K562 (cell line): ENCODE data around the gene GABRD. TPM values are rescaled to one million over a fixed set of nuclear protein-coding genes. Genes with fewer than 3 reads are reported as not detected.

Source experiments
- ATAC-seq: fragments of 200-7000 bp; cut with Tn5 transposase; 3 replicates; pipeline ENCODE4 v1.9.1; 2020; ENCODE audit warnings: moderate library complexity
- BruUV-seq: library from RNA; stranded (reverse); fragments of 400-500 nt; replicated peaks from 2 replicates; lab custom pipeline; 2021; lab: Mats Ljungman, UMichigan
- CTCF ChIA-PET: fragments of 300-600 bp; formaldehyde crosslinking; extraction: SDS; loops from one replicate; lab custom pipeline; 2021; ENCODE audit warnings: low intra/inter-chr PET ratio; lab: Yijun Ruan, JAX
- POLR2A ChIA-PET: fragments of 300-600, 350-650 bp; sonication (Branson Sonifier 250); formaldehyde crosslinking; extraction: SDS; loops from one replicate; lab custom pipeline; 2021; ENCODE audit warnings: antibody characterized with exemption, inconsistent platforms; lab: Yijun Ruan, JAX
- DNase-seq, 4 experiments: peaks; one replicate each; pipeline versions ENCODE4 v3.0.0 to v3.0.0-alpha.2; 2011 to 2018; ENCODE audit warnings: low spot score in 3 of 4, mixed read lengths in 3 of 4; ENCODE audit errors: extremely low read depth in 1 of 4
- FAIRE-seq: peaks from 2 replicates; lab custom pipeline; 2011; peaks lifted over from hg19 to GRCh38; lab: Jason Lieb, UNC
- H2AFZ ChIP-seq: 2 replicates; pipeline ENCODE4 v1.6.0; 2011; ENCODE audit warnings: low read depth, low read length, control low read depth, inconsistent platforms
- H3K27ac ChIP-seq: fragments of 200-600 bp; 3 replicates; pipeline ENCODE4 v1.8.0; 2011; ENCODE audit warnings: low read depth, mild to moderate bottlenecking, control low read depth, inconsistent platforms, low read length, moderate library complexity, mixed read lengths; ENCODE audit errors: extremely low read depth
- H3K27me3 ChIP-seq, 2 experiments: fragments of 300-600 bp in 1 of 2; 2 replicates in 1 of 2; 3 replicates in 1 of 2; pipeline versions ENCODE4 v1.6.0 to v1.8.0; 2011; ENCODE audit warnings: inconsistent platforms in 2 of 2, low read length in 2 of 2, mild to moderate bottlenecking in 1 of 2, mixed read lengths in 1 of 2, moderate library complexity in 1 of 2; ENCODE audit not compliant: control insufficient read depth in 2 of 2, insufficient read depth in 2 of 2
- H3K36me3 ChIP-seq: fragments of 300-600 bp; 3 replicates; pipeline ENCODE4 v1.8.0; 2011; ENCODE audit warnings: mild to moderate bottlenecking, low read length, inconsistent platforms; ENCODE audit not compliant: control insufficient read depth, insufficient read depth
- H3K4me1 ChIP-seq, 2 experiments: fragments of 200-600 bp in 1 of 2; replicated peaks in 1 of 2; 2 replicates in 1 of 2; 3 replicates in 1 of 2; pipeline versions ENCODE4 v1.5.1 to v1.8.0; 2011; ENCODE audit warnings: inconsistent platforms in 2 of 2, low read length in 2 of 2, mild to moderate bottlenecking in 1 of 2, mixed read lengths in 1 of 2, moderate library complexity in 1 of 2; ENCODE audit not compliant: control insufficient read depth in 2 of 2, insufficient read depth in 2 of 2
- H3K4me2 ChIP-seq: 2 replicates; pipeline ENCODE4 v1.6.1; 2011; ENCODE audit warnings: low read length, control low read depth, inconsistent platforms, mixed read lengths; ENCODE audit not compliant: insufficient read depth
- H3K4me3 ChIP-seq: fragments of 200-600 bp; sonication (generic), shearing (Covaris generic); 2 replicates; pipeline ENCODE4 v1.5.1; 2016; ENCODE audit warnings: control low read depth, inconsistent platforms
- H3K79me2 ChIP-seq: fragments of 200-600 bp; 3 replicates; pipeline ENCODE4 v1.8.0; 2011; ENCODE audit warnings: low read length, inconsistent platforms; ENCODE audit not compliant: control insufficient read depth, insufficient read depth
- H3K9ac ChIP-seq, 2 experiments: 2 replicates each; pipeline versions ENCODE4 v1.6.0 to v1.6.1; 2011; ENCODE audit warnings: low read depth in 2 of 2, low read length in 2 of 2, control low read depth in 1 of 2, inconsistent platforms in 1 of 2, mild to moderate bottlenecking in 1 of 2, mixed read lengths in 1 of 2; ENCODE audit not compliant: insufficient read depth in 1 of 2
- H3K9me1 ChIP-seq: one replicate; pipeline ENCODE4 v1.6.0; 2011; ENCODE audit warnings: inconsistent platforms, mild to moderate bottlenecking, low read length, moderate library complexity; ENCODE audit not compliant: control insufficient read depth, insufficient read depth
- H3K9me3 ChIP-seq: replicated peaks from 2 replicates; pipeline ENCODE4 v1.5.1; 2011; ENCODE audit warnings: low read depth, low read length, inconsistent platforms; ENCODE audit not compliant: control insufficient read depth, insufficient read depth
- H4K20me1 ChIP-seq: replicated peaks from 2 replicates; pipeline ENCODE4 v1.6.1; 2011; ENCODE audit warnings: low read length, inconsistent platforms, mixed read lengths; ENCODE audit not compliant: control insufficient read depth, insufficient read depth
- CBFA2T2 ChIP-seq: fragments of 450-650 bp; conservative IDR thresholded peaks from 2 replicates; pipeline ENCODE4 v1.6.1; 2017; ENCODE audit warnings: mild to moderate bottlenecking
- CBFA2T3 ChIP-seq: fragments of 450-650 bp; IDR thresholded peaks from 2 replicates; pipeline ENCODE4 v1.6.1; 2017
- CC2D1A ChIP-seq: fragments of 450-650 bp; IDR thresholded peaks from 2 replicates; pipeline ENCODE4 v1.6.1; 2017; ENCODE audit warnings: mild to moderate bottlenecking
- CREB1 ChIP-seq, 2 experiments: sonication (generic) in 1 of 2; formaldehyde crosslinking in 1 of 2; IDR thresholded peaks; 2 replicates each; pipeline versions ENCODE4 v1.6.1 to v1.8.0; 2012 to 2022; ENCODE audit warnings: inconsistent platforms in 1 of 2, mild to moderate bottlenecking in 1 of 2, missing genetic modification reagents in 1 of 2, moderate library complexity in 1 of 2
- ETV1 ChIP-seq: fragments of 450-650 bp; conservative IDR thresholded peaks from 2 replicates; pipeline ENCODE4 v1.6.1; 2016; ENCODE audit warnings: missing genetic modification characterization, control low read depth, low read depth, missing compliant biosample characterization
- FOXK2 ChIP-seq, 2 experiments: fragments of 450-650 bp; IDR thresholded peaks in 1 of 2; conservative IDR thresholded peaks in 1 of 2; 2 replicates each; pipeline ENCODE4 v1.6.1; 2016; ENCODE audit warnings: low read depth in 2 of 2, mild to moderate bottlenecking in 1 of 2
- FUS ChIP-seq: fragments of 200-400 bp; formaldehyde crosslinking; optimal IDR thresholded peaks from 2 replicates; pipeline ENCODE3; 2017; ENCODE audit warnings: low read depth, low read length
- NR2C2 ChIP-seq, 2 experiments: fragments of 200-800 bp in 1 of 2; sonication (Bioruptor generic) in 1 of 2; sonication (generic) in 1 of 2; formaldehyde crosslinking in 1 of 2; IDR thresholded peaks; 2 replicates each; pipeline versions ENCODE4 v1.6.1 to v1.8.0; 2016 to 2022; ENCODE audit warnings: mild to moderate bottlenecking in 1 of 2, missing compliant biosample characterization in 1 of 2, missing genetic modification characterization in 1 of 2, missing genetic modification reagents in 1 of 2
- RNF2 ChIP-seq: sonication (generic); IDR thresholded peaks from 2 replicates; pipeline ENCODE4 v1.6.1; 2016
- SOX6 ChIP-seq: fragments of 450-650 bp; IDR thresholded peaks from 2 replicates; pipeline ENCODE4 v1.6.1; 2014; ENCODE audit warnings: mild to moderate bottlenecking
- SRSF9 ChIP-seq: fragments of 200-400 bp; formaldehyde crosslinking; IDR thresholded peaks from 2 replicates; pipeline ENCODE4 v1.6.1; 2017; ENCODE audit warnings: low read depth, low read length, borderline replicate concordance
- TCF7 ChIP-seq: sonication (generic); IDR thresholded peaks from 2 replicates; pipeline ENCODE4 v1.6.1; 2016; ENCODE audit warnings: antibody characterized with exemption, borderline replicate concordance
- TOE1 ChIP-seq, 2 experiments: fragments of 450-650 bp in 1 of 2; sonication (generic) in 1 of 2; formaldehyde crosslinking in 1 of 2; IDR thresholded peaks; 2 replicates each; pipeline versions ENCODE4 v1.7.1 to v1.8.0; 2016 to 2022; ENCODE audit warnings: borderline replicate concordance in 2 of 2, mild to moderate bottlenecking in 2 of 2, antibody characterized with exemption in 1 of 2, inconsistent platforms in 1 of 2, low read depth in 1 of 2, missing genetic modification reagents in 1 of 2, moderate library complexity in 1 of 2
- ZNF212 ChIP-seq: fragments of 450-650 bp; formaldehyde crosslinking; IDR thresholded peaks from 2 replicates; pipeline ENCODE4 v1.4.0; 2020; ENCODE audit warnings: mild to moderate bottlenecking
- WGBS: fragments of 100-300 bp; shearing (Covaris generic); methylation state at CpG from one replicate; pipeline ENCODE4 v1.1.6; 2016; ENCODE audit warnings: low coverage, mixed read lengths; ENCODE audit not compliant: insufficient coverage; ENCODE audit errors: missing lambda C conversion rate; 5-methylcytosine and 5-hydroxymethylcytosine counted together
- in situ Hi-C: fragments of 300-500 bp; cut with MboI; formaldehyde crosslinking; loops from 4 replicates; pipeline ENCODE4 v1.15.0; 2018; ENCODE audit warnings: inconsistent platforms, mixed read lengths
- intact Hi-C: fragments of 100-400 bp; cut with micrococcal nuclease; formaldehyde crosslinking; loops from 2 replicates; pipeline ENCODE4 v1.14.2; 2022
- polyA plus RNA-seq, 8 experiments: library from polyadenylated mRNA; depleted of rRNA in 4 of 8; stranded (reverse) in 5 of 8; unstranded in 3 of 8; fragments of >200 nt; fragmentation: Nextera tagmentation in 2 of 8; fragmentation: Illumina TruSeq in 1 of 8; extraction: Ambion mirVana in 2 of 8; extraction: Trizol in 1 of 8; gene quantifications; 2 replicates each; pipeline versions ENCODE4 v1.2.1 to v1.2.3, GENCODE V29; 2011 to 2014; ENCODE audit warnings: inconsistent platforms in 1 of 8, missing spikeins in 1 of 8
- total RNA-seq, 7 experiments: library from RNA; depleted of rRNA in 6 of 7; stranded (reverse); fragments of >200 nt in 6 of 7; fragmentation: Illumina TruSeq in 2 of 7; extraction: Trizol in 2 of 7; gene quantifications; 2 replicates each; pipeline versions ENCODE4 v1.2.1 to v1.2.3, GENCODE V29; 2011 to 2021; ENCODE audit warnings: low replicate concordance in 1 of 7
- TF ChIP-seq, protein P1 (sequence below), 3 experiments: fragments of 200-800 bp in 1 of 3; sonication (Bioruptor generic) in 1 of 3; sonication (generic) in 1 of 3; formaldehyde crosslinking in 1 of 3; IDR thresholded peaks; 2 replicates each; pipeline versions ENCODE4 v1.6.1 to v1.8.0; 2016 to 2022; ENCODE audit warnings: mild to moderate bottlenecking in 2 of 3, missing compliant biosample characterization in 2 of 3, missing genetic modification characterization in 2 of 3, missing genetic modification reagents in 1 of 3
- TF ChIP-seq, protein P2 (sequence below): IDR thresholded peaks from 2 replicates; pipeline ENCODE4 v1.6.1; 2011; ENCODE audit not compliant: insufficient read length; ENCODE audit errors: extremely low read depth

GABRD gene
- total and polyA plus RNA-seq, 9 of the 15 experiments (the other 6 are each of a cell fraction or from before 2014, with no cell fraction given): 0.07 TPM; not detected in 8

DNA sequence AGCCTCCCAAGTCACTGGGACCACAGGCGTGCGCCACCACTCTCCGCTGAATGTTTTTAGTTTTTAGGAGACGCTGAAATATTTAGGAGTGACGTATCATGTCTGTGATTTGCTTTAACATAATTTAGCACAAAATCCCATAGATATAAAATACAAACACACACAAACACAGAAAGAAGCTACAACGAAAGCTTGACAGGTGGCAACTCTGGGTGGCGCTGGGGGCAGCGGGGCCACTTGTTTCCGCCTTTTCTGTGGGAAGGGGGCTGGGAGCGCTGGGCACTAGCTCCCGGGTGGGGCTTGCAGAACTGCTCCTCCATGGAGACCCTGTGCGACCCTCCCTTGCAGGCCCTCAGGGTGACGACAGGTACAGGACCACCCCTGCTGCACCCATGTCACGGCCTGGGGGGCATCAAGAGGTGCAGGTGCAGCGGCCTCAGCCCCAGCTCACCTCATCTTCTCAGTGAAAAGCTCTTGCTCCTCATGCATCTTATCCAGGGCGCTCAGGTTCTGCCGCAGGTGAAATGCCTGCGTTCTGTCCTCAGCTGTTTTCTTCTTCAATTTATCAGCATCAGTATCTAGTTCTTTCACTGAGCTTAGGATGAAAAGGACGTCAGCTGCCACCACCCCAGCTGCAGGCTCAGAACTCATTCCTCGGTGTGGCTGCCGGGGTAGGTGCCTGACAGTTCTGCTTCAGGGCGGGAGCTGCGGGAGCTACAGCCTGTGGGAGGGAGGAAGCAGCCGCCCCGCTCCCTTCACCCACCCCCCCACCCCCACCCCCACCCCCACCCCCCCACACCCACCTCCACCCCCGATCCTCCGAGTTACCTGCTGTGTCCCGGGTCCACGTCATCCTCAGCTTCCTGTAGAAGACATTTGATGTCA is 30.8 kb upstream of the GABRD start (continued):
- TF ChIP-seq, protein P1, sequence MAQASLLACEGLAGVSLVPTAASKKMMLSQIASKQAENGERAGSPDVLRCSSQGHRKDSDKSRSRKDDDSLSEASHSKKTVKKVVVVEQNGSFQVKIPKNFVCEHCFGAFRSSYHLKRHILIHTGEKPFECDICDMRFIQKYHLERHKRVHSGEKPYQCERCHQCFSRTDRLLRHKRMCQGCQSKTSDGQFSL (CRISPR knock-in tag; IDR thresholded peaks at IDR 0.05): no peak
- TF ChIP-seq, protein P1 (tag; IDR thresholded peaks at IDR 0.05): 0 out of 4 replicates have a peak, but pooled peaks of 1 of the 2 experiments have one; percentile 21

DNA sequence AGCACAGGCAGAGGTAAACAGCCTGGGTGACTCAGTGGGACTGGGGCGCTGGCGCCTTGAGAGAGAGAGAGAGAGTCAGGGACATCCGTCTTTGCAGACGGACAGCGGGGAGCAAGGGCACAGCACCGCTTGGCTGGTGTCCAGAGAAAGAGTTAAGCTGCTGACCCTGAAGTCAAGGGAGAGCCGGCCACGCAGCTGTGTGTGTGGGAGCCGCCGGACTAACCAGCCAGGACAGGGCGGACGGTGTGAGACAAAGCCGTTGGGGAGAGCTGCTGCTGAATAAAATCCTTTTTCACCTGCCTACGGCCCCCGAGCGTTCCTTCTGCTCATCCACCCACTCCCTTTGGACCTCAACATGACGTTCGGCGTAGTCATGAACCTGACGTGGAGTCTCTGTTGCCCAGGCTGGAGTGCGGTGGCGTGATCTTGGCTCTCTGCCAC is 30.0 kb upstream of the GABRD start:
- POLR2A ChIA-PET: interaction anchor here (0.8 to 2.9 kb wide), 2 partner anchors 10 to 31 kb away, joined by 3 to 11 read pairs; no protein-coding TSS in a partner anchor
- Histone ChIP-seq H3K9me1 (no peaks in the 10 kb centered on the region), H3K9me3 (no peaks in the 10 kb centered on the region), H3K9ac (peak overlapping the region in 1 of 2 experiments; percentile 75; a peak in 2 of 4 replicates), H3K27me3 (peaks cover 41 to 70% of the 10 kb centered on the region in 2 experiments; a peak in 4 of 5 replicates), H3K4me1 (peaks cover 19 to 38% of the 10 kb centered on the region in 2 experiments; a peak in 4 of 5 replicates), H3K79me2 (no peaks in the 10 kb centered on the region), H3K4me2 (no peak overlapping the region), H3K27ac (no peak overlapping the region), H2AFZ (no peak overlapping the region), H3K36me3 (no peaks in the 10 kb centered on the region), H3K4me3 (no peak overlapping the region), H4K20me1 (no peaks in the 10 kb centered on the region)
- DNase-seq: peak in 2 of 4 experiments; percentile 50 to 70
- peak; percentile 62 for FAIRE-seq
- intact Hi-C loops: no loop called here
- in situ Hi-C loops: no loop called here
- CTCF ChIA-PET: no interaction called here
- peak; percentile 80 for ATAC-seq
- WGBS: 4% methylated on average over 22 of the region's 22 CpGs
- no TSS peak for BruUV-seq
- TF ChIP-seq, protein P2, sequence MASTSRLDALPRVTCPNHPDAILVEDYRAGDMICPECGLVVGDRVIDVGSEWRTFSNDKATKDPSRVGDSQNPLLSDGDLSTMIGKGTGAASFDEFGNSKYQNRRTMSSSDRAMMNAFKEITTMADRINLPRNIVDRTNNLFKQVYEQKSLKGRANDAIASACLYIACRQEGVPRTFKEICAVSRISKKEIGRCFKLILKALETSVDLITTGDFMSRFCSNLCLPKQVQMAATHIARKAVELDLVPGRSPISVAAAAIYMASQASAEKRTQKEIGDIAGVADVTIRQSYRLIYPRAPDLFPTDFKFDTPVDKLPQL: no peak
- TF ChIP-seq SOX6: peak; percentile 30; the same call in 1 of the 2 replicates
- no peak for TF ChIP-seq CC2D1A
- peak; percentile 62 for TF ChIP-seq CBFA2T3
- TF ChIP-seq TOE1 (IDR thresholded peaks at IDR 0.05; ENCODE audit: borderline replicate concordance): 0 out of 2 replicates have a peak, but pooled peaks have one; percentile 25
- TF ChIP-seq TOE1 (CRISPR knock-in tag; IDR thresholded peaks at IDR 0.05; ENCODE audit: borderline replicate concordance, low read depth): no peak
- TF ChIP-seq ETV1 (tag): peak; percentile 38; the same call in 1 of the 2 replicates
- no peak for TF ChIP-seq ZNF212 (CRISPR knock-in tag)
- peak; percentile 38; the same call in 1 of the 2 replicates for TF ChIP-seq RNF2
- TF ChIP-seq NR2C2 (CRISPR knock-in tag; IDR thresholded peaks at IDR 0.05): no peak
- TF ChIP-seq NR2C2 (tag; IDR thresholded peaks at IDR 0.05): 0 out of 2 replicates have a peak, but pooled peaks have one; percentile 44
- TF ChIP-seq SRSF9: no peak
- no peak for TF ChIP-seq TCF7
- TF ChIP-seq CBFA2T2: peak; percentile 43
- peak; percentile 56 for TF ChIP-seq CREB1 (IDR thresholded peaks at IDR 0.05)
- 0 out of 2 replicates have a peak, but pooled peaks have one; percentile 18 for TF ChIP-seq CREB1 (CRISPR knock-in tag; IDR thresholded peaks at IDR 0.05)
- 0 out of 4 replicates have a peak, but pooled peaks of 1 of the 2 experiments have one; percentile 35 for TF ChIP-seq FOXK2 (conservative IDR thresholded peaks at IDR 0.05 in 1 of 2, IDR thresholded peaks at IDR 0.05 in 1 of 2; ENCODE audit: low read depth in 2 of 2)
- no peak for TF ChIP-seq FUS
